A549 (cell line): Measurements from ENCODE around the gene SEMA4B. TPM values are rescaled to one million over a fixed set of nuclear protein-coding genes. Genes with fewer than 3 reads are reported as not detected.

Source experiments
- ATAC-seq, 2 experiments: fragments of 200-7000 bp in 1 of 2; fragments of >200 bp in 1 of 2; cut with Nextera tagmentation in 1 of 2; cut with Tn5 transposase in 1 of 2; 3 replicates each; pipeline versions ENCODE4 v1.8.0 to v1.9.1; 2018 to 2020; ENCODE audit warnings: mild to moderate bottlenecking in 1 of 2, moderate library complexity in 1 of 2
- CTCF ChIA-PET: fragments of 300-600 bp; sonication (Branson Sonifier 250); formaldehyde crosslinking; extraction: SDS; loops from one replicate; lab custom pipeline; 2021; ENCODE audit warnings: antibody characterized with exemption, inconsistent platforms; lab: Yijun Ruan, JAX
- POLR2A ChIA-PET: fragments of 350-600 bp; formaldehyde crosslinking; extraction: SDS; loops from one replicate; lab custom pipeline; 2021; ENCODE audit warnings: antibody characterized with exemption, inconsistent platforms; lab: Yijun Ruan, JAX
- DNase-seq, 2 experiments: peaks; one replicate each; pipeline versions ENCODE4 v3.0.0 to v3.0.0-alpha.2; 2011 to 2016; ENCODE audit warnings: low read depth in 1 of 2, low spot score in 1 of 2
- FAIRE-seq: peaks from 2 replicates; lab custom pipeline; 2011; peaks lifted over from hg19 to GRCh38; lab: Jason Lieb, UNC
- H3K27ac ChIP-seq, 2 experiments: fragments of >200 bp; sonication (Bioruptor Twin); formaldehyde crosslinking; 3 replicates each; pipeline ENCODE4 v1.5.1; 2016 to 2017
- H3K4me1 ChIP-seq: fragments of >200 bp; sonication (Bioruptor Twin); formaldehyde crosslinking; 3 replicates; pipeline ENCODE4 v1.6.1; 2016
- H3K4me2 ChIP-seq: fragments of >200 bp; sonication (Bioruptor Twin); formaldehyde crosslinking; 3 replicates; pipeline ENCODE4 v1.6.1; 2016
- H3K4me3 ChIP-seq: fragments of >200 bp; sonication (Bioruptor Twin); formaldehyde crosslinking; 3 replicates; pipeline ENCODE4 v1.5.1; 2016
- H3K9me3 ChIP-seq: fragments of >200 bp; sonication (Bioruptor Twin); formaldehyde crosslinking; 3 replicates; pipeline ENCODE4 v1.6.1; 2016
- CBX8 ChIP-seq: fragments of 200-600 bp; sonication (generic); IDR thresholded peaks from 2 replicates; pipeline ENCODE4 v1.6.1; 2016
- CHD2 ChIP-seq: fragments of 150-350 bp; IDR thresholded peaks from 2 replicates; pipeline ENCODE4 v1.6.1; 2014; ENCODE audit warnings: low read length; ENCODE audit not compliant: partially characterized antibody
- CTCF ChIP-seq: fragments of >200 bp; sonication (Bioruptor Twin); formaldehyde crosslinking; IDR thresholded peaks from 3 replicates; pipeline ENCODE4 v1.5.1; 2016
- E2F6 ChIP-seq: IDR thresholded peaks from 2 replicates; pipeline ENCODE4 v1.6.1; 2012; ENCODE audit warnings: low read depth, borderline replicate concordance
- EP300 ChIP-seq, 2 experiments: fragments of >200 bp; sonication (Bioruptor Twin); formaldehyde crosslinking; IDR thresholded peaks; 2 replicates in 1 of 2; 3 replicates in 1 of 2; pipeline ENCODE4 v1.6.1; 2016 to 2017
- ESRRA ChIP-seq: fragments of 150-350 bp; IDR thresholded peaks from 2 replicates; pipeline ENCODE4 v1.6.1; 2014; ENCODE audit warnings: mild to moderate bottlenecking, low read length, borderline replicate concordance
- FOSL2 ChIP-seq, 2 experiments: fragments of 450-650 bp in 1 of 2; fragments of >200 bp in 1 of 2; sonication (Bioruptor Twin) in 1 of 2; formaldehyde crosslinking; IDR thresholded peaks; 2 replicates each; pipeline versions ENCODE4 v1.5.0 to v1.6.1; 2016 to 2020; ENCODE audit warnings: mild to moderate bottlenecking in 1 of 2, moderate library complexity in 1 of 2
- GATA3 ChIP-seq: IDR thresholded peaks from 2 replicates; pipeline ENCODE4 v1.6.1; 2012; ENCODE audit warnings: borderline replicate concordance
- HDAC2 ChIP-seq: fragments of 200-600 bp; sonication (generic); IDR thresholded peaks from 2 replicates; pipeline ENCODE4 v1.6.1; 2016
- HEYL ChIP-seq: fragments of 250-450 bp; sonication (Bioruptor Pico); IDR thresholded peaks from 2 replicates; pipeline ENCODE4 v1.8.0; 2021; ENCODE audit warnings: mild to moderate bottlenecking, moderate library complexity
- HOXB13 ChIP-seq: fragments of 250-450 bp; sonication (Bioruptor Pico); IDR thresholded peaks from 2 replicates; pipeline ENCODE4 v1.5.0; 2020; ENCODE audit warnings: low read depth, mild to moderate bottlenecking, moderate library complexity
- JUNB ChIP-seq: fragments of >200 bp; sonication (Bioruptor Twin); formaldehyde crosslinking; IDR thresholded peaks from 2 replicates; pipeline ENCODE4 v1.6.1; 2016
- KDM5A ChIP-seq: fragments of 200-600 bp; sonication (generic); IDR thresholded peaks from 2 replicates; pipeline ENCODE4 v1.6.1; 2016; ENCODE audit warnings: antibody characterized with exemption, mild to moderate bottlenecking
- MAX ChIP-seq: IDR thresholded peaks from 2 replicates; pipeline ENCODE4 v1.6.1; 2012
- MAZ ChIP-seq: fragments of 150-350 bp; IDR thresholded peaks from 2 replicates; pipeline ENCODE4 v1.6.1; 2014; ENCODE audit warnings: antibody characterized with exemption, low read depth, low read length, borderline replicate concordance
- MYC ChIP-seq: IDR thresholded peaks from 2 replicates; pipeline ENCODE4 v1.6.1; 2012; ENCODE audit warnings: mild to moderate bottlenecking, inconsistent platforms, low read length, improper control_type of control experiment, borderline replicate concordance
- NFE2L2 ChIP-seq: fragments of 150-350 bp; conservative IDR thresholded peaks from 2 replicates; pipeline ENCODE4 v1.6.1; 2014; ENCODE audit warnings: low read length
- NPAS2 ChIP-seq: fragments of 250-450 bp; sonication (Bioruptor Pico); IDR thresholded peaks from 2 replicates; pipeline ENCODE4 v1.8.0; 2022; ENCODE audit warnings: mild to moderate bottlenecking, moderate library complexity, borderline replicate concordance
- NR3C1 ChIP-seq: fragments of >200 bp; sonication (Bioruptor Twin); formaldehyde crosslinking; IDR thresholded peaks from 3 replicates; pipeline ENCODE4 v1.6.1; 2017
- PBX3 ChIP-seq: IDR thresholded peaks from 2 replicates; pipeline ENCODE4 v1.6.1; 2012
- RAD21 ChIP-seq, 2 experiments: fragments of >200 bp in 1 of 2; sonication (Bioruptor Twin) in 1 of 2; formaldehyde crosslinking in 1 of 2; IDR thresholded peaks in 1 of 2; conservative IDR thresholded peaks in 1 of 2; 2 replicates in 1 of 2; 3 replicates in 1 of 2; pipeline ENCODE4 v1.6.1; 2012 to 2018; ENCODE audit warnings: inconsistent platforms in 1 of 2
- RARB ChIP-seq: fragments of 250-450 bp; sonication (Bioruptor Pico); IDR thresholded peaks from 2 replicates; pipeline ENCODE4 v1.8.0; 2021; ENCODE audit warnings: mild to moderate bottlenecking, moderate library complexity
- RCOR1 ChIP-seq: fragments of 150-350 bp; IDR thresholded peaks from 2 replicates; pipeline ENCODE4 v1.6.1; 2014; ENCODE audit warnings: antibody characterized with exemption, low read length, low read depth
- RNF2 ChIP-seq: fragments of 200-600 bp; sonication (generic); IDR thresholded peaks from 2 replicates; pipeline ENCODE4 v1.6.1; 2016; ENCODE audit warnings: low read depth, mild to moderate bottlenecking, antibody characterized with exemption, moderate library complexity, borderline replicate concordance
- SREBF2 ChIP-seq: fragments of 450-650 bp; IDR thresholded peaks from 2 replicates; pipeline ENCODE4 v1.6.1; 2014; ENCODE audit warnings: mild to moderate bottlenecking, moderate library complexity
- TFCP2L1 ChIP-seq: fragments of 250-450 bp; sonication (Bioruptor Pico); IDR thresholded peaks from 2 replicates; pipeline ENCODE4 v1.5.0; 2021; ENCODE audit warnings: mild to moderate bottlenecking
- TP53 ChIP-seq: fragments of 250-450 bp; sonication (Bioruptor Pico); IDR thresholded peaks from 2 replicates; pipeline ENCODE4 v1.5.0; 2021; ENCODE audit warnings: mild to moderate bottlenecking, moderate library complexity
- USF2 ChIP-seq: fragments of 450-650 bp; IDR thresholded peaks from 2 replicates; pipeline ENCODE4 v1.6.1; 2014; ENCODE audit warnings: antibody characterized with exemption
- ZC3H11A ChIP-seq: fragments of 450-650 bp; IDR thresholded peaks from 2 replicates; pipeline ENCODE4 v1.6.1; 2014; ENCODE audit warnings: antibody characterized with exemption, mild to moderate bottlenecking
- ZNF302 ChIP-seq: fragments of 250-450 bp; sonication (Bioruptor Pico); IDR thresholded peaks from 2 replicates; pipeline ENCODE4 v1.9.0; 2021; ENCODE audit warnings: inconsistent platforms, mild to moderate bottlenecking, moderate library complexity
- ZSCAN20 ChIP-seq: fragments of 250-450 bp; sonication (Bioruptor Pico); IDR thresholded peaks from 2 replicates; pipeline ENCODE4 v1.8.0; 2022; ENCODE audit warnings: mild to moderate bottlenecking, moderate library complexity
- WGBS: methylation state at CpG from one replicate; pipeline ENCODE4 v1.1.6; 2017; ENCODE audit errors: missing lambda C conversion rate; 5-methylcytosine and 5-hydroxymethylcytosine counted together
- polyA plus RNA-seq, 4 experiments: library from polyadenylated mRNA; depleted of rRNA in 3 of 4; stranded (reverse); fragments of >200 nt; fragmentation: RNase III in 1 of 4; extraction: RNeasy Plus Mini Kit Qiagen cat#74134 plus additional on column Dnase treatment in 1 of 4; gene quantifications; 2 replicates in 3 of 4; 3 replicates in 1 of 4; pipeline ENCODE4 v1.2.3, GENCODE V29; 2011 to 2017

The SEMA4B gene
- polyA plus RNA-seq, 2 of the 4 experiments (the other 2 are of a cell fraction) = 45.3 to 47.1 TPM

- TF ChIP-seq CTCF (no peak; the same call in none of the 3 replicates), MYC (0 out of 2 replicates have a peak, but pooled peaks have one; percentile 34), MAZ (no peak), ZSCAN20 (no peak), KDM5A (peak; percentile 74; the same call in 1 of the 2 replicates), PBX3 (no peak), NFE2L2 (no peak), ESRRA (no peak), HOXB13 (CRISPR knock-in tag) (no peak), RARB (no peak), JUNB (no peak), ZNF302 (no peak), EP300 (IDR thresholded peaks at IDR 0.05) (no peak), CBX8 (no peak), ZC3H11A (no peak), HDAC2 (no peak), RNF2 (no peak), CHD2 (no peak), TFCP2L1 (no peak), USF2 (no peak), NR3C1 (no peak), SREBF2 (no peak), TP53 (CRISPR knock-in tag) (peak; percentile 56; the same call in 1 of the 2 replicates), MAX (peak; percentile 71)
Observed at GRCh38 chr15:90233387-90234095, 32.4 kb downstream of the SEMA4B start, which contains the start of gene CIB1 (continued).

GRCh38 chr15:90234096-90234988 is 33.2 kb downstream of the SEMA4B start, which contains the start of gene GDPGP1:
Gene GDPGP1, plus strand, starts transcription at chr15:90234209. Its CDS starts 6,700 bp downstream, at chr15:90240909.
- DNase-seq (peak in 1 of 2 experiments; percentile 97), ATAC-seq (peak in 1 of 2 experiments; percentile 65; a peak in 3 of 6 replicates), FAIRE-seq (no peak)
- peaks cover 26% of the 10 kb centered on the region for H3K4me1 ChIP-seq
- peak within 1 kb of the TSS; percentile 93 for H3K4me2 ChIP-seq
- ChIA-PET CTCF (interaction anchor here (0.9 to 36.4 kb wide), 21 partner anchors 8 to 494 kb away, joined by 3 to 732 read pairs (median 5); partner anchors contain the start of genes AP3S2, SEMA4B and TTLL13), POLR2A (interaction anchor here (0.6 to 2.3 kb wide), 24 partner anchors 9 to 340 kb away, joined by 3 to 24 read pairs (median 5); partner anchors contain the start of genes AP3S2, ARPIN, IDH2 and NGRN)
- 3% methylated on average over 36 of the region's 49 CpGs for WGBS
- H3K9me3 ChIP-seq = no peaks in the 10 kb centered on the region
- H3K4me3 ChIP-seq = peak within 1 kb of the TSS; percentile 85
- peak within 1 kb of the TSS; percentile 86 to 90 for H3K27ac ChIP-seq
- no peak for TF ChIP-seq FOSL2 (IDR thresholded peaks at IDR 0.05)
- peak; percentile 91 for TF ChIP-seq FOSL2 (CRISPR knock-in tag; IDR thresholded peaks at IDR 0.05)
- TF ChIP-seq USF2 = no peak
- no peak for TF ChIP-seq ZC3H11A
- no peak for TF ChIP-seq JUNB
- TF ChIP-seq SREBF2 = no peak
- TF ChIP-seq NPAS2 (CRISPR knock-in tag) = no peak
- no peak for TF ChIP-seq RCOR1
- TF ChIP-seq RAD21 (conservative IDR thresholded peaks at IDR 0.05 in 1 of 2, IDR thresholded peaks at IDR 0.05 in 1 of 2) = no peak
- TF ChIP-seq E2F6 = no peak; the same call in 1 of the 2 replicates
- no peak for TF ChIP-seq GATA3
- TF ChIP-seq NR3C1 = no peak
- TF ChIP-seq HEYL = no peak
- TF ChIP-seq ESRRA = no peak
